HepG2 (cell line): Measurements from ENCODE around the gene ZBED5. TPM values are rescaled to one million over a fixed set of nuclear protein-coding genes. Genes with fewer than 3 reads are reported as not detected.
A peak's percentile ranks its signal among the peaks of the same experiment; 100 is the strongest.

Experiments
- NFE2L2 ChIP-seq: fragments of 150-350 bp; IDR thresholded peaks from 2 replicates; pipeline ENCODE4 v1.6.1; 2014; ENCODE audit warnings: low read length
- PHF8 ChIP-seq: sonication (generic); formaldehyde crosslinking; IDR thresholded peaks from 2 replicates; pipeline ENCODE4 v1.5.0; 2020; ENCODE audit warnings: missing genetic modification reagents
- SNAPC4 ChIP-seq: sonication (generic); formaldehyde crosslinking; IDR thresholded peaks from 2 replicates; pipeline ENCODE4 v1.4.0; 2020; ENCODE audit warnings: mild to moderate bottlenecking, missing genetic modification reagents
- SRF ChIP-seq: IDR thresholded peaks from 2 replicates; pipeline ENCODE4 v1.6.1; 2011; ENCODE audit warnings: mild to moderate bottlenecking, low read depth, low read length, moderate library complexity
- SRSF4 ChIP-seq: fragments of 200-400 bp; formaldehyde crosslinking; IDR thresholded peaks from one replicate; pipeline ENCODE4 v1.6.1; 2018; ENCODE audit warnings: mild to moderate bottlenecking, low read depth, low read length, moderate library complexity; ENCODE audit not compliant: poor library complexity, severe bottlenecking
- TGIF2 ChIP-seq: IDR thresholded peaks from 2 replicates; pipeline ENCODE4 v1.6.1; 2016; ENCODE audit warnings: control low read depth, missing compliant biosample characterization
- ZFP36L1 ChIP-seq: sonication (generic); formaldehyde crosslinking; IDR thresholded peaks from 2 replicates; pipeline ENCODE4 v1.8.0; 2022; ENCODE audit warnings: mild to moderate bottlenecking, missing genetic modification reagents, moderate library complexity
- ZNF263 ChIP-seq: sonication (generic); formaldehyde crosslinking; IDR thresholded peaks from 2 replicates; pipeline ENCODE4 v1.4.0; 2020; ENCODE audit warnings: missing genetic modification reagents
- polyA plus RNA-seq, 8 experiments: library from polyadenylated mRNA; depleted of rRNA in 3 of 8; stranded (reverse) in 7 of 8; unstranded in 1 of 8; fragments of >200 nt; fragmentation: Illumina TruSeq in 4 of 8; extraction: Trizol in 4 of 8; gene quantifications; 2 replicates each; pipeline versions ENCODE4 v1.2.1 to v1.2.3, GENCODE V29; 2011 to 2016; ENCODE audit warnings: low read depth in 4 of 8, missing spikeins in 1 of 8, mixed read lengths in 1 of 8; ENCODE audit not compliant: insufficient read depth in 1 of 8
- total RNA-seq, 5 experiments: library from RNA; depleted of rRNA; stranded (reverse); fragments of >200 nt; fragmentation: Illumina TruSeq; extraction: Trizol; gene quantifications; 2 replicates each; pipeline ENCODE4 v1.2.3, GENCODE V29; 2016; ENCODE audit warnings: low read depth in 1 of 5
- TF ChIP-seq, protein P1 (sequence below): sonication (generic); formaldehyde crosslinking; conservative IDR thresholded peaks from 2 replicates; pipeline ENCODE4 v1.8.0; 2022; ENCODE audit warnings: mild to moderate bottlenecking, moderate library complexity, missing genetic modification reagents
- TF ChIP-seq, protein P2 (sequence below): sonication (generic); formaldehyde crosslinking; IDR thresholded peaks from 2 replicates; pipeline ENCODE4 v1.8.0; 2022; ENCODE audit warnings: missing genetic modification reagents, mild to moderate bottlenecking, borderline replicate concordance
- TF ChIP-seq, protein P3 (sequence below): IDR thresholded peaks from 2 replicates; pipeline ENCODE4 v1.6.1; 2016
- TF ChIP-seq, protein P4 (sequence below): sonication (generic); formaldehyde crosslinking; IDR thresholded peaks from 2 replicates; pipeline ENCODE4 v1.4.0; 2020; ENCODE audit warnings: missing genetic modification reagents
- TF ChIP-seq, protein P5 (sequence below): sonication (generic); formaldehyde crosslinking; conservative IDR thresholded peaks from 2 replicates; pipeline ENCODE4 v1.4.0; 2020; ENCODE audit warnings: missing genetic modification reagents

ZBED5 gene
- total and polyA plus RNA-seq, 2 of the 13 experiments (the other 11 are each of a cell fraction or from before 2014, with no cell fraction given): 18.2 to 38.6 TPM

DNA sequence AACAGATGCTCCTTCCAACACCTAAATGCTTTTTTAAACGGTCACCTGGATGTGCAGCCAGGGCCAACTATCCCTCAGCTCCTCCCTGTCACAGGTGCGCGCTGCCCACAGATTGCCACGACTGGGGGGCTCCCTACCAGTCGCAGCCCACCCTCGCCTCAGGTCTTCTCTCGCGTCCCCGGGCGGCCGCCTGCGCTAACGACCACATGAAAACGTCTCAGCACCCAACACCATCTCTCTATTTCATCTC is 469 bp downstream of the ZBED5 start (continued):
- TF ChIP-seq, protein P1, sequence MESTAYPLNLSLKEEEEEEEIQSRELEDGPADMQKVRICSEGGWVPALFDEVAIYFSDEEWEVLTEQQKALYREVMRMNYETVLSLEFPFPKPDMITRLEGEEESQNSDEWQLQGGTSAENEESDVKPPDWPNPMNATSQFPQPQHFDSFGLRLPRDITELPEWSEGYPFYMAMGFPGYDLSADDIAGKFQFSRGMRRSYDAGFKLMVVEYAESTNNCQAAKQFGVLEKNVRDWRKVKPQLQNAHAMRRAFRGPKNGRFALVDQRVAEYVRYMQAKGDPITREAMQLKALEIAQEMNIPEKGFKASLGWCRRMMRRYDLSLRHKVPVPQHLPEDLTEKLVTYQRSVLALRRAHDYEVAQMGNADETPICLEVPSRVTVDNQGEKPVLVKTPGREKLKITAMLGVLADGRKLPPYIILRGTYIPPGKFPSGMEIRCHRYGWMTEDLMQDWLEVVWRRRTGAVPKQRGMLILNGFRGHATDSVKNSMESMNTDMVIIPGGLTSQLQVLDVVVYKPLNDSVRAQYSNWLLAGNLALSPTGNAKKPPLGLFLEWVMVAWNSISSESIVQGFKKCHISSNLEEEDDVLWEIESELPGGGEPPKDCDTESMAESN (CRISPR knock-in tag): no peak
- TF ChIP-seq SRF (no peak), SNAPC4 (CRISPR knock-in tag) (0 out of 2 replicates have a peak, but pooled peaks have one; percentile 25), PHF8 (no peak), ZFP36L1 (no peak), SRSF4 (no peak), NFE2L2 (no peak), ZNF263 (no peak), TGIF2 (CRISPR knock-in tag) (no peak)
- TF ChIP-seq, protein P2, sequence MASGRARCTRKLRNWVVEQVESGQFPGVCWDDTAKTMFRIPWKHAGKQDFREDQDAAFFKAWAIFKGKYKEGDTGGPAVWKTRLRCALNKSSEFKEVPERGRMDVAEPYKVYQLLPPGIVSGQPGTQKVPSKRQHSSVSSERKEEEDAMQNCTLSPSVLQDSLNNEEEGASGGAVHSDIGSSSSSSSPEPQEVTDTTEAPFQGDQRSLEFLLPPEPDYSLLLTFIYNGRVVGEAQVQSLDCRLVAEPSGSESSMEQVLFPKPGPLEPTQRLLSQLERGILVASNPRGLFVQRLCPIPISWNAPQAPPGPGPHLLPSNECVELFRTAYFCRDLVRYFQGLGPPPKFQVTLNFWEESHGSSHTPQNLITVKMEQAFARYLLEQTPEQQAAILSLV: no peak; the same call in 1 of the 2 replicates
- TF ChIP-seq, protein P3, sequence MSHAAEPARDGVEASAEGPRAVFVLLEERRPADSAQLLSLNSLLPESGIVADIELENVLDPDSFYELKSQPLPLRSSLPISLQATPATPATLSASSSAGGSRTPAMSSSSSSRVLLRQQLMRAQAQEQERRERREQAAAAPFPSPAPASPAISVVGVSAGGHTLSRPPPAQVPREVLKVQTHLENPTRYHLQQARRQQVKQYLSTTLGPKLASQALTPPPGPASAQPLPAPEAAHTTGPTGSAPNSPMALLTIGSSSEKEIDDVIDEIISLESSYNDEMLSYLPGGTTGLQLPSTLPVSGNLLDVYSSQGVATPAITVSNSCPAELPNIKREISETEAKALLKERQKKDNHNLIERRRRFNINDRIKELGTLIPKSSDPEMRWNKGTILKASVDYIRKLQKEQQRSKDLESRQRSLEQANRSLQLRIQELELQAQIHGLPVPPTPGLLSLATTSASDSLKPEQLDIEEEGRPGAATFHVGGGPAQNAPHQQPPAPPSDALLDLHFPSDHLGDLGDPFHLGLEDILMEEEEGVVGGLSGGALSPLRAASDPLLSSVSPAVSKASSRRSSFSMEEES (CRISPR knock-in tag): no peak
- TF ChIP-seq, protein P4, sequence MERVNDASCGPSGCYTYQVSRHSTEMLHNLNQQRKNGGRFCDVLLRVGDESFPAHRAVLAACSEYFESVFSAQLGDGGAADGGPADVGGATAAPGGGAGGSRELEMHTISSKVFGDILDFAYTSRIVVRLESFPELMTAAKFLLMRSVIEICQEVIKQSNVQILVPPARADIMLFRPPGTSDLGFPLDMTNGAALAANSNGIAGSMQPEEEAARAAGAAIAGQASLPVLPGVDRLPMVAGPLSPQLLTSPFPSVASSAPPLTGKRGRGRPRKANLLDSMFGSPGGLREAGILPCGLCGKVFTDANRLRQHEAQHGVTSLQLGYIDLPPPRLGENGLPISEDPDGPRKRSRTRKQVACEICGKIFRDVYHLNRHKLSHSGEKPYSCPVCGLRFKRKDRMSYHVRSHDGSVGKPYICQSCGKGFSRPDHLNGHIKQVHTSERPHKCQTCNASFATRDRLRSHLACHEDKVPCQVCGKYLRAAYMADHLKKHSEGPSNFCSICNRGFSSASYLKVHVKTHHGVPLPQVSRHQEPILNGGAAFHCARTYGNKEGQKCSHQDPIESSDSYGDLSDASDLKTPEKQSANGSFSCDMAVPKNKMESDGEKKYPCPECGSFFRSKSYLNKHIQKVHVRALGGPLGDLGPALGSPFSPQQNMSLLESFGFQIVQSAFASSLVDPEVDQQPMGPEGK: peak; percentile 68
- TF ChIP-seq, protein P5, sequence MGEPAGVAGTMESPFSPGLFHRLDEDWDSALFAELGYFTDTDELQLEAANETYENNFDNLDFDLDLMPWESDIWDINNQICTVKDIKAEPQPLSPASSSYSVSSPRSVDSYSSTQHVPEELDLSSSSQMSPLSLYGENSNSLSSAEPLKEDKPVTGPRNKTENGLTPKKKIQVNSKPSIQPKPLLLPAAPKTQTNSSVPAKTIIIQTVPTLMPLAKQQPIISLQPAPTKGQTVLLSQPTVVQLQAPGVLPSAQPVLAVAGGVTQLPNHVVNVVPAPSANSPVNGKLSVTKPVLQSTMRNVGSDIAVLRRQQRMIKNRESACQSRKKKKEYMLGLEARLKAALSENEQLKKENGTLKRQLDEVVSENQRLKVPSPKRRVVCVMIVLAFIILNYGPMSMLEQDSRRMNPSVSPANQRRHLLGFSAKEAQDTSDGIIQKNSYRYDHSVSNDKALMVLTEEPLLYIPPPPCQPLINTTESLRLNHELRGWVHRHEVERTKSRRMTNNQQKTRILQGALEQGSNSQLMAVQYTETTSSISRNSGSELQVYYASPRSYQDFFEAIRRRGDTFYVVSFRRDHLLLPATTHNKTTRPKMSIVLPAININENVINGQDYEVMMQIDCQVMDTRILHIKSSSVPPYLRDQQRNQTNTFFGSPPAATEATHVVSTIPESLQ (CRISPR knock-in tag): no peak
